ENCODE results near the gene TALDO1.

GRCh38 chr11:719214-720016 lies 27.8 kb upstream of the TALDO1 start:
- no peak for TF ChIP-seq CTCF (conservative IDR thresholded peaks at IDR 0.05; ENCODE audit: low read depth, low read length)
- TF ChIP-seq EZH2 (IDR thresholded peaks at IDR 0.05; ENCODE audit: borderline replicate concordance, low read depth, low read length, poor library complexity, severe bottlenecking): no peak
